GM12801 (cell line): ENCODE results near the gene ASRGL1.

ENCODE experiments used
- CTCF ChIP-seq: IDR thresholded peaks from one replicate; pipeline ENCODE4 v1.5.1; 2011; ENCODE audit warnings: control low read depth; ENCODE audit not compliant: insufficient read length; ENCODE audit errors: extremely low read depth

Gene ASRGL1

GRCh38 chr11:62372871-62373270, 35.6 kb downstream of the ASRGL1 start:
- TF ChIP-seq CTCF, result no peak

GRCh38 chr11:62373464-62374119, 36.3 kb downstream of the ASRGL1 start:
- TF ChIP-seq CTCF, result no peak

- TF ChIP-seq CTCF, result no peak
These were observed 37.6 kb downstream of the ASRGL1 start for GRCh38 chr11:62374801-62375200.

GRCh38 chr11:62383822-62384221, 46.6 kb downstream of the ASRGL1 start:
- no peak for TF ChIP-seq CTCF

- no peak for TF ChIP-seq CTCF
These were observed 50.1 kb downstream of the ASRGL1 start for GRCh38 chr11:62387381-62387780.

- no peak for TF ChIP-seq CTCF
These were observed 51.8 kb downstream of the ASRGL1 start for GRCh38 chr11:62388999-62389398.

DNA sequence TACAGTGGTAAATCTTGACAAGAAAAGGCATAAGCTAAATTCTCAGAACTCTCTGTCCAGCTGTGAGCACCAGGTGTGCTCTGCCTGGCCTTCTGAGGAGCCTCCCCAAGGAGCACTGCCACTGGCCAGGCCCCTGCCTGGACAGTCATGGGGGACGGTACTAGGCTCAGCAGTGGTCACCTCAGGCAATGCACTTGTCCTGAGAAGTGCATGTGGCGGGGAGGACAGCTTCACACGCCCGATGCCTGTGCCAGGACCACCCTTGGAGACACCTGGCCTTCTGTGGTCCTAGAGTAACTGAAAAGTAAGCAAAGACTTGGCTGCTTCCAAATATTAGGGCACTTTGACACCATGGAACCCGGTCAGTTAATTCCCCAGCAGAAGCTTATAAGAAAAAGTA, 53.0 kb downstream of the ASRGL1 start:
- no peak for TF ChIP-seq CTCF
